NCI-H1417 treated with DMSO at 0.1 percent for 48 hours (cell line): ENCODE results near the gene ELP6.

ENCODE experiments used
- DNase-seq: peaks from one replicate; lab custom pipeline; 2025; lab: John Stamatoyannopoulos, UW

The ELP6 gene

GRCh38 chr3:47513125-47513929 is at the start of gene ELP6:
ELP6 (minus strand) TSS chr3:47513712; CDS start chr3:47513590, 122 bp downstream.
- DNase-seq = peak; percentile 62

GRCh38 chr3:47556351-47556750 is 42.8 kb upstream of the ELP6 start:
- no peak for DNase-seq

GRCh38 chr3:47554335-47554734 is 40.8 kb upstream of the ELP6 start:
- DNase-seq = no peak

- DNase-seq = no peak
Observed at GRCh38 chr3:47553407-47553806, 39.9 kb upstream of the ELP6 start.

- no peak for DNase-seq
Observed at GRCh38 chr3:47542471-47543173, 29.1 kb upstream of the ELP6 start.

GRCh38 chr3:47541583-47542108 is 28.1 kb upstream of the ELP6 start:
- DNase-seq = no peak

GRCh38 chr3:47540281-47540680 is 26.8 kb upstream of the ELP6 start:
- DNase-seq = no peak

- DNase-seq = no peak
Observed at GRCh38 chr3:47536967-47537366, 23.5 kb upstream of the ELP6 start.

GRCh38 chr3:47536221-47536891 is 22.8 kb upstream of the ELP6 start:
- DNase-seq = no peak

GRCh38 chr3:47533996-47534454 is 20.5 kb upstream of the ELP6 start:
- no peak for DNase-seq

- no peak for DNase-seq
Observed at GRCh38 chr3:47533481-47533880, 20.0 kb upstream of the ELP6 start.

GRCh38 chr3:47527952-47528725 is 14.6 kb upstream of the ELP6 start:
- DNase-seq = no peak

GRCh38 chr3:47525617-47526016 is 12.1 kb upstream of the ELP6 start:
- DNase-seq = no peak

GRCh38 chr3:47523310-47524073 is 10.0 kb upstream of the ELP6 start:
- no peak for DNase-seq

- no peak for DNase-seq
Observed at GRCh38 chr3:47522082-47522987, 8.8 kb upstream of the ELP6 start.

GRCh38 chr3:47520756-47521155 is 7.2 kb upstream of the ELP6 start:
- DNase-seq = no peak

GRCh38 chr3:47517937-47518336 is 4.4 kb upstream of the ELP6 start:
- DNase-seq = no peak

GRCh38 chr3:47515864-47516319 is 2.4 kb upstream of the ELP6 start:
- no peak for DNase-seq

GRCh38 chr3:47515100-47515499 is 1.6 kb upstream of the ELP6 start:
- DNase-seq = no peak
